ENCODE results near the gene ZNF132. TPM values are rescaled to one million over a fixed set of nuclear protein-coding genes. Genes with fewer than 3 reads are reported as not detected.

Gene ZNF132
- total and polyA plus RNA-seq, 3 experiments from 2014 or later: 0.97 to 5.2 (median 4.9) TPM

GRCh38 chr19:58479303-58479702 is 39.4 kb upstream of the ZNF132 start:
- peaks cover 15% of the 10 kb centered on the region for H3K4me1 ChIP-seq (ENCODE audit: insufficient read depth, low read length)
- no peaks in the 10 kb centered on the region for H3K27me3 Mint-ChIP-seq
- H3K4me1 Mint-ChIP-seq: peaks cover 14 to 24% (median 24%) of the 10 kb centered on the region in 3 donors
- no peaks in the 10 kb centered on the region for H3K9me3 Mint-ChIP-seq
- H3K27ac Mint-ChIP-seq: peak overlapping the region in 4 of 8 donors; percentile 57 to 93 (median 61)
- no peak overlapping the region for H3K4me3 ChIP-seq (ENCODE audit: low read length)
- DNase-seq: no peak
- no peaks in the 10 kb centered on the region for H3K9me3 ChIP-seq (ENCODE audit: low read length)
- H3K36me3 Mint-ChIP-seq: peaks cover 0 to 15% (median 3%) of the 10 kb centered on the region in 3 donors
- no peaks in the 10 kb centered on the region for H3K27me3 ChIP-seq (ENCODE audit: insufficient read depth, low read length, poor library complexity, severe bottlenecking)
- H3K36me3 ChIP-seq (ENCODE audit: insufficient read depth, low read length): no peaks in the 10 kb centered on the region
- POLR2A ChIA-PET: no interaction called here
- H3K27ac ChIP-seq (ENCODE audit: low read depth, low read length): no peak overlapping the region
- H3K4me3 Mint-ChIP-seq: peak overlapping the region in 1 of 7 donors; percentile 31
- CTCF ChIA-PET: no interaction called here

DNA sequence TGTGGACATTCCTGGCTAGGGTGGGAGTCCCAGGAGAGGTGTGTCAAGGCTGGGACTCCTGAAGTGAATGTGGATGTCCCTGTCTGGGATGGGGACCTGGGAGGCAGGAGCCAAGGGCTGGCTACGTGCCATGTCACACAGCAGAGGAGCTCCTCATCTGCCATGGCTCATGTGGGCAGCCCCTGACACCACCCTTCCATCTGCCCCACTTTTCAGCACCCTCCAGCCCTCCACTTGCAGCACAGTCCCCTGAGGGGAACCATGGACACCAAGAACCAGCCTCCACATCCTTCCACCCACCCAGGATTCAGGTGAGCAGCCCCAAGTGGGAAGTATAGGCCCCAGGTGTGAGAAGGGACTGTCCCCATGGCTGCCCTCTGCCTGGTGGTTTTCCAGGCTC is 37.9 kb upstream of the ZNF132 start:
- Histone ChIP-seq H3K4me1 (ENCODE audit: insufficient read depth, low read length) (peaks cover 15% of the 10 kb centered on the region), H3K4me3 (ENCODE audit: low read length) (no peak overlapping the region), H3K27me3 (ENCODE audit: insufficient read depth, low read length, poor library complexity, severe bottlenecking) (no peaks in the 10 kb centered on the region), H3K36me3 (ENCODE audit: insufficient read depth, low read length) (peaks cover 8% of the 10 kb centered on the region), H3K27ac (ENCODE audit: low read depth, low read length) (no peak overlapping the region), H3K9me3 (ENCODE audit: low read length) (no peaks in the 10 kb centered on the region)
- CTCF ChIA-PET: interaction anchor here (0.8 kb wide), 2 partner anchors 36 kb away, joined by 3 to 4 read pairs; no protein-coding TSS in a partner anchor
- no peak for DNase-seq
- Mint-ChIP-seq H3K36me3 (peaks cover 0 to 17% (median 3%) of the 10 kb centered on the region in 3 donors), H3K4me3 (peak overlapping the region in 3 of 7 donors; percentile 16 to 44 (median 41)), H3K27ac (peak overlapping the region in 3 of 8 donors; percentile 23 to 75 (median 60)), H3K4me1 (peaks cover 14 to 29% (median 24%) of the 10 kb centered on the region in 3 donors), H3K27me3 (no peaks in the 10 kb centered on the region), H3K9me3 (no peaks in the 10 kb centered on the region)
- POLR2A ChIA-PET: interaction anchor here (0.7 kb wide), 1 partner anchor 91 kb away, joined by 4 read pairs; no protein-coding TSS in a partner anchor

GRCh38 chr19:58477130-58477529 is 37.2 kb upstream of the ZNF132 start:
- POLR2A ChIA-PET: interaction anchor here (0.9 kb wide), 1 partner anchor 68 kb away, joined by 3 read pairs; the partner anchor contains the start of gene ZNF584
- Mint-ChIP-seq H3K36me3 (peaks cover 0 to 23% (median 1%) of the 10 kb centered on the region in 3 donors), H3K27ac (peak overlapping the region; percentile 95 to 100 (median 99)), H3K4me1 (peaks cover 14 to 29% (median 24%) of the 10 kb centered on the region in 3 donors), H3K4me3 (peak overlapping the region; percentile 90 to 98 (median 95)), H3K27me3 (no peaks in the 10 kb centered on the region), H3K9me3 (no peaks in the 10 kb centered on the region)
- Histone ChIP-seq H3K36me3 (ENCODE audit: insufficient read depth, low read length) (peaks cover 15% of the 10 kb centered on the region), H3K4me1 (ENCODE audit: insufficient read depth, low read length) (peaks cover 15% of the 10 kb centered on the region), H3K4me3 (ENCODE audit: low read length) (peak overlapping the region; percentile 75), H3K9me3 (ENCODE audit: low read length) (no peaks in the 10 kb centered on the region), H3K27me3 (ENCODE audit: insufficient read depth, low read length, poor library complexity, severe bottlenecking) (no peaks in the 10 kb centered on the region), H3K27ac (ENCODE audit: low read depth, low read length) (peak overlapping the region; percentile 95)
- CTCF ChIA-PET: interaction anchor here (0.8 kb wide), 1 partner anchor 37 kb away, joined by 4 read pairs; no protein-coding TSS in a partner anchor
- DNase-seq: peak in 1 of 5 donors; percentile 54

DNA sequence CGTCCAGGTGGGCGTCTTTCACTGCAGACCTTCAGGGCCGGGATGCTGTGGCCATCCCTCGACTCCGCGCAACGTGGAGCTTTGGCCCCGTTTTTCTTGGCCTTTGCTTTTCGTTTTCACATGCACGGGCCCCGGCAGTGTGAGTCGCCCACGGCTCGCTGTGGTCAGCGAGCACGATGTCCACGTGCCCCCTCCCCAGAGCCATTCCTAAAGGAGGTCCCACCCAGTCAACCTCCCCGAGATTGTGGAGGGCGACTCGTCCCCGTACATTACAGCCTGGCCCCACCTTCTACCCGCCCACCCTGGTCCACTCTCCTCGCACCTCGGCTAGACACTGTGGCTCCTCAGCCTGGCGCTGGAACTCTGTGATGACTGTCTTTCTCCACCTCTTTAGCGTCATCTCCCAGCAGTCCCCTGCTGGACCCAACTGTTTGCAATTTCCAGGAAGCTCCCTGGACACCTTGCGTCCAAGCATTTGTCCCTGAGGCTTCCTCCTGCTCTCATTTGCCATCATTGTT is 36.6 kb upstream of the ZNF132 start:
- Histone ChIP-seq H3K9me3 (ENCODE audit: low read length) (no peaks in the 10 kb centered on the region), H3K36me3 (ENCODE audit: insufficient read depth, low read length) (peaks cover 17% of the 10 kb centered on the region), H3K27ac (ENCODE audit: low read depth, low read length) (peak overlapping the region; percentile 95), H3K27me3 (ENCODE audit: insufficient read depth, low read length, poor library complexity, severe bottlenecking) (no peaks in the 10 kb centered on the region), H3K4me3 (ENCODE audit: low read length) (peak overlapping the region; percentile 75), H3K4me1 (ENCODE audit: insufficient read depth, low read length) (peaks cover 15% of the 10 kb centered on the region)
- H3K36me3 Mint-ChIP-seq: peaks cover 0 to 27% (median 0%) of the 10 kb centered on the region in 3 donors
- no peaks in the 10 kb centered on the region for H3K27me3 Mint-ChIP-seq
- peak overlapping the region; percentile 95 to 100 (median 99) for H3K27ac Mint-ChIP-seq
- peak overlapping the region; percentile 90 to 98 (median 95) for H3K4me3 Mint-ChIP-seq
- no peaks in the 10 kb centered on the region for H3K9me3 Mint-ChIP-seq
- POLR2A ChIA-PET: interaction anchor here (0.8 to 0.9 kb wide), 2 partner anchors 68 to 198 kb away, joined by 3 read pairs; partner anchors contain the start of genes ZNF584 and ZNF8
- H3K4me1 Mint-ChIP-seq: peaks cover 14 to 29% (median 24%) of the 10 kb centered on the region in 3 donors
- no peak for DNase-seq
- CTCF ChIA-PET: no interaction called here

DNA sequence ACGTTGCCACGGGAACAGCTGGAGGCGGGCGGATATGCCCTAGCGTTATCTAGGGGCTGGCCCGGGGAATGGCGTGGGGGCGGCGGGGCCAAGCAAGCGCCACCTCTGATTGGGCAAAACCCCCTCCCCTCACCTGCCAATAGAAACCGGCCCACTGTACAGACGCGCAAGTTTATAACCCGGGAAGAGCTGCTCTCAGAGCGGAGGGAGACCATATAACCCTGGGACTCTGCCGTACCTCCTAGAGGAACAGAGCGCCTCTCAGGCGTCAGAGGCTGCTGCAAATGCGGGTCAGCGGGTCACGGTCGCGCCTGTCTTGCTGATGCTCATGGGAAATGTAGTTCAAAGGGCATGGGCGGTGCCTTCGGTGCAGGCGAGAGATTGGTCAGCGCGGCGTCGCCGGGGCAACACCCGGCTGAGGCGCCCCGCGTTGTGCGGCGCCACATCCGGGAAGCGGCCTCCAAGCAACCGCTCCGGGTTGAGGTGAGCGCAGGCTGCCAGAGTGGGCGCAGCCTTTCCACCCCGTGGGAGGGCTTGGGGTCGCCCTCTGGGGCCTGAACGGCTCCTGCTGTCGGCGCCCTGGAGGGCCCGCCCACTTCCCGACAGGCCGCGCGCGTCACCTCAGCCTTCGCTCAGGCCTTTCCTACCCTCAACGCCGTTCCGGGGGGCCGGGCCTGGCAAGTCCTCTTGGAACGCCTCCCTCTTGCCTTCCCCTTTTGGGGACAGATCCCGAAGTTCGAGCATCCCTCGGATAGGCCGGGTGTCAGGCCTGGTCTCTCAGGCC is 36.0 kb upstream of the ZNF132 start, which contains the start of gene ZNF446:
ZNF446 (plus strand) TSS at position 639 of the 784 bp plus-strand sequence. CDS start 867 bp downstream, outside the sequence.
- Histone ChIP-seq H3K4me1 (ENCODE audit: insufficient read depth, low read length) (peaks cover 15% of the 10 kb centered on the region), H3K9me3 (ENCODE audit: low read length) (no peaks in the 10 kb centered on the region), H3K4me3 (ENCODE audit: low read length) (peak within 1 kb of the TSS; percentile 75), H3K27ac (ENCODE audit: low read depth, low read length) (peak within 1 kb of the TSS; percentile 95), H3K27me3 (ENCODE audit: insufficient read depth, low read length, poor library complexity, severe bottlenecking) (no peaks in the 10 kb centered on the region), H3K36me3 (ENCODE audit: insufficient read depth, low read length) (peaks cover 17% of the 10 kb centered on the region)
- Mint-ChIP-seq H3K9me3 (no peaks in the 10 kb centered on the region), H3K36me3 (peaks cover 0 to 28% (median 0%) of the 10 kb centered on the region in 3 donors), H3K4me3 (peak within 1 kb of the TSS; percentile 90 to 98 (median 95)), H3K27ac (peak within 1 kb of the TSS; percentile 95 to 100 (median 99)), H3K4me1 (peaks cover 14 to 29% (median 24%) of the 10 kb centered on the region in 3 donors), H3K27me3 (no peaks in the 10 kb centered on the region)
- POLR2A ChIA-PET: interaction anchor here (0.7 to 0.8 kb wide), 2 partner anchors 10 to 197 kb away, joined by 3 read pairs; partner anchors contain the start of gene ZNF8
- CTCF ChIA-PET: no interaction called here
- DNase-seq: peak; percentile 92 to 98 (median 97)

- Histone ChIP-seq H3K4me3 (ENCODE audit: low read length) (peak overlapping the region; percentile 75), H3K27me3 (ENCODE audit: insufficient read depth, low read length, poor library complexity, severe bottlenecking) (no peaks in the 10 kb centered on the region), H3K27ac (ENCODE audit: low read depth, low read length) (peak overlapping the region; percentile 95), H3K36me3 (ENCODE audit: insufficient read depth, low read length) (peaks cover 17% of the 10 kb centered on the region), H3K9me3 (ENCODE audit: low read length) (no peaks in the 10 kb centered on the region), H3K4me1 (ENCODE audit: insufficient read depth, low read length) (peaks cover 15% of the 10 kb centered on the region)
- H3K27ac Mint-ChIP-seq: peak overlapping the region; percentile 95 to 100 (median 99)
- ChIA-PET POLR2A (interaction anchor here (0.7 kb wide), 1 partner anchor 10 kb away, joined by 3 read pairs; no protein-coding TSS in a partner anchor), CTCF (interaction anchor here (1.4 kb wide), 1 partner anchor 16 kb away, joined by 3 read pairs; no protein-coding TSS in a partner anchor)
- H3K4me3 Mint-ChIP-seq: peak overlapping the region; percentile 90 to 98 (median 95)
- no peak for DNase-seq
- H3K9me3 Mint-ChIP-seq: no peaks in the 10 kb centered on the region
- H3K4me1 Mint-ChIP-seq: peaks cover 14 to 29% (median 24%) of the 10 kb centered on the region in 3 donors
- no peaks in the 10 kb centered on the region for H3K27me3 Mint-ChIP-seq
- H3K36me3 Mint-ChIP-seq: peaks cover 0 to 33% (median 0%) of the 10 kb centered on the region in 3 donors
These were observed 35.2 kb upstream of the ZNF132 start for GRCh38 chr19:58474997-58475713.

DNA sequence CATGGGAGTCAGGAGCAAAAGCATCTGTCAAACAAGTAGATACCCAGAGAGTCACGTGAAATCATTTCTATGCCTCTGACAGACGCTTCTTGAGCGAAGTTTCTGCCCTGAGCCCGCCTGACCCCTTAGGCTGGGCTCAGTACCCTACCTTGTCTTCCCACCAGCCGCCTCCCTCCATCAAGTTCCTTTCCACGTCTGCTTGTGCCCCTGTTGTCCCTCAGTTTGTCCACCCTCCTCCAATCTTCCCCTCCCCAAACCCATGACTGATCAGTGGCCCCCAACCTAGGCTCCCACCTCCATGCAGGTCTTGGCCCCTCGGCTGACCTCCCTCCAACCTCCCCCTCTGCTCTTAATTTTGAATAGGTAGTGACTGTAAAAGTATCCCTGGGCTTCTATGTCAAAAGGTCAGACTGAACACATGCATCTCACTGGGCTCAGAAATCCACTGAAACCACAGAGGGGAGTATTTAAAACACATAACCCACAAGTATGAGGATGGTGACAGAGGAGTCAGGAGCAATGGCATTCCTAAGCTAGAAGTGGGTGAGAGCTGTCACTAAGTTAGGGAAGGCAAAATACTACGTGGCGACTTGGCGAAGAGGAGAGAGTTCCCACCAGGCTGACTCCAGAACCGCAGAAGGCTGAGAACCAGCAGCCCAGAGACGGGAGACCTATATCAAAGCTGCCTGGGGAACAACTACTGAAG is 34.5 kb upstream of the ZNF132 start:
- no peak for DNase-seq
- CTCF ChIA-PET: interaction anchor here (1.4 kb wide), 1 partner anchor 15 kb away, joined by 3 read pairs; no protein-coding TSS in a partner anchor
- peaks cover 0 to 39% (median 0%) of the 10 kb centered on the region in 3 donors for H3K36me3 Mint-ChIP-seq
- H3K4me3 Mint-ChIP-seq: peak overlapping the region; percentile 15 to 78 (median 41)
- peak overlapping the region; percentile 6 to 100 (median 97) for H3K27ac Mint-ChIP-seq
- peaks cover 14 to 29% (median 24%) of the 10 kb centered on the region in 3 donors for H3K4me1 Mint-ChIP-seq
- peak overlapping the region; percentile 95 for H3K27ac ChIP-seq (ENCODE audit: low read depth, low read length)
- POLR2A ChIA-PET: interaction anchor here (0.6 kb wide), 1 partner anchor 10 kb away, joined by 3 read pairs; no protein-coding TSS in a partner anchor
- H3K4me3 ChIP-seq (ENCODE audit: low read length): no peak overlapping the region
- H3K27me3 ChIP-seq (ENCODE audit: insufficient read depth, low read length, poor library complexity, severe bottlenecking): no peaks in the 10 kb centered on the region
- H3K9me3 Mint-ChIP-seq: no peaks in the 10 kb centered on the region
- peaks cover 20% of the 10 kb centered on the region for H3K36me3 ChIP-seq (ENCODE audit: insufficient read depth, low read length)
- peaks cover 15% of the 10 kb centered on the region for H3K4me1 ChIP-seq (ENCODE audit: insufficient read depth, low read length)
- H3K9me3 ChIP-seq (ENCODE audit: low read length): no peaks in the 10 kb centered on the region
- no peaks in the 10 kb centered on the region for H3K27me3 Mint-ChIP-seq

Measured in CD8-positive, alpha-beta memory T cell (primary cell).